Posterior cingulate gyrus (tissue), 11 donors: ENCODE results near the gene HAPSTR1.

Source experiments
- DNase-seq, 10 donors: peaks; one replicate each; pipeline versions ENCODE4 v3.0.0 to v3.0.0-alpha.2; 2020 to 2021; ENCODE audit warnings: mixed read lengths in 3 of 10
- intact Hi-C: fragments of 100-400 bp; cut with DNase I; formaldehyde crosslinking; loops from one replicate; pipeline ENCODE4 v1.15.1; 2023

The HAPSTR1 gene

DNA sequence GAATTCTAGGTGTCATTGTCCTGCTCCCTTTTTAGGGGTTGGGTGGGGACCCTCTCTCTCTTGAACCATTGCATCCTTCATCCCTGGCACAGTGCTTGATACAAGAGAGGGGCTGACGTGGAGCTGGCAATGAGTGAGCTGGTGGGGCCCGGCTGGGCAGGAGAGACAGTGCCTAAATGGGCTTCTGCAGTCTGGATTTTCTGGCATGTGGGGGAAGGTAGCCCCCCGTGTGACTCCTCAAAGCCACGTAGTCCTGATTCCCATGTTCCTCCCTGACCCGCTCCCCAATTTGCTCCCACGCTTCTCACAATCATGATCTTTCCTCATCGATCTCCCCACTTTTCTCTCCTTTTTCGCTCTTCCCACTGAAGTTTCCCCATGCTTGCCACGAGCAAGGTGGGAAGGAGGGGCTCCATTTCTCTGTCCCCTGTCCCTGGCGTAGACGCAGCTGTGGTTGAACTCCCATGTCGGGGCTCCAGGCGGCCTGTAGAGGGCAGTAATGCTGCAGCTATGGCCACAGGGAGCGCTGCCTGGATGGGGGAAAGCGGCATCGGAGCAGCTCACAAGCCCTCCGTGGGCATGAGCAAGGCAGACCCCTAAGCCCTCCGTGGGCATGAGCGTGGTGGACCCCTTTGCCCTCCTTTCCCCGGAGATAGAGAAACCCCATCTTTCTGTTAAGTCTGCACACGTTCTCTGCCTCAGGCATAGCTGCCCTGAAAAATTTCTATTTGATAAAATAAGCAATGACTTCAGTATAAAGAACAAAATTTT is 47.5 kb downstream of the HAPSTR1 start:
- peak; percentile 71 to 97 (median 86) for DNase-seq
- intact Hi-C loops: loop anchor here (5.0 to 10.0 kb wide), 2 partner anchors 474 to 1368 kb away; no protein-coding TSS in a partner anchor

- intact Hi-C loops: loop anchor here (5.0 to 10.0 kb wide), 2 partner anchors 475 to 1367 kb away; no protein-coding TSS in a partner anchor
- DNase-seq: peak in 5 of 10 donors; percentile 42 to 77 (median 48)
These were observed 48.5 kb downstream of the HAPSTR1 start for GRCh38 chr16:9139965-9140364.
